ENCODE data around the gene ZZZ3.

The ZZZ3 gene

GRCh38 chr1:77670330-77670729 lies 12.1 kb downstream of the ZZZ3 start:
- Histone ChIP-seq H3K4me3 (no peak overlapping the region), H3K27ac (no peak overlapping the region)
- TF ChIP-seq CTCF (IDR thresholded peaks at IDR 0.05) = no peak
- DNase-seq (ENCODE audit: low spot score) = no peak

GRCh38 chr1:77668924-77669449 lies 13.5 kb downstream of the ZZZ3 start:
- no peak for TF ChIP-seq CTCF (IDR thresholded peaks at IDR 0.05)
- H3K27ac ChIP-seq = no peak overlapping the region
- no peak for DNase-seq (ENCODE audit: low spot score)
- H3K4me3 ChIP-seq = no peak overlapping the region

GRCh38 chr1:77664939-77665516 lies 17.4 kb downstream of the ZZZ3 start:
- Histone ChIP-seq H3K27ac (no peak overlapping the region), H3K4me3 (no peak overlapping the region)
- DNase-seq (ENCODE audit: low spot score) = no peak
- TF ChIP-seq CTCF (IDR thresholded peaks at IDR 0.05) = no peak

GRCh38 chr1:77661696-77662095 lies 20.8 kb downstream of the ZZZ3 start:
- TF ChIP-seq CTCF (IDR thresholded peaks at IDR 0.05) = no peak
- Histone ChIP-seq H3K27ac (no peak overlapping the region), H3K4me3 (no peak overlapping the region)
- DNase-seq (ENCODE audit: low spot score) = no peak

GRCh38 chr1:77659879-77660593 lies 22.4 kb downstream of the ZZZ3 start:
- no peak overlapping the region for H3K27ac ChIP-seq
- H3K4me3 ChIP-seq = no peak overlapping the region
- DNase-seq (ENCODE audit: low spot score) = no peak
- no peak for TF ChIP-seq CTCF (IDR thresholded peaks at IDR 0.05)

- Histone ChIP-seq H3K4me3 (no peak overlapping the region), H3K27ac (no peak overlapping the region)
- DNase-seq (ENCODE audit: low spot score) = no peak
- TF ChIP-seq CTCF (IDR thresholded peaks at IDR 0.05) = no peak
Measured at GRCh38 chr1:77658271-77658670, 24.2 kb downstream of the ZZZ3 start.

All from coronary artery (tissue), 2 donors.